IPS-11a (cell line): ENCODE measurements around the gene SCAMP2.

Source experiments
- H3K4me3 ChIP-seq: one replicate; pipeline ENCODE4 v1.5.1; 2013; ENCODE audit warnings: low read depth, low read length, control low read depth

SCAMP2 gene

GRCh38 chr15:74799255-74799855 is 73.8 kb downstream of the SCAMP2 start:
- no peak overlapping the region for H3K4me3 ChIP-seq

- H3K4me3 ChIP-seq: no peak overlapping the region
Observed at GRCh38 chr15:74798388-74799254, 74.5 kb downstream of the SCAMP2 start.

- H3K4me3 ChIP-seq: no peak overlapping the region
Observed at GRCh38 chr15:74795966-74796625, 77.1 kb downstream of the SCAMP2 start.

- no peak overlapping the region for H3K4me3 ChIP-seq
Observed at GRCh38 chr15:74794970-74795349, 78.2 kb downstream of the SCAMP2 start.

GRCh38 chr15:74794248-74794969 is 78.8 kb downstream of the SCAMP2 start:
- no peak overlapping the region for H3K4me3 ChIP-seq
